A673 (cell line): ENCODE results near the gene OR5AU1. TPM values are rescaled to one million over a fixed set of nuclear protein-coding genes. Genes with fewer than 3 reads are reported as not detected.

Experiments
- BruUV-seq: library from RNA; stranded (reverse); fragments of 400-500 nt; replicated peaks from 2 replicates; lab custom pipeline; 2021; lab: Mats Ljungman, UMichigan
- CTCF ChIA-PET: fragments of 300-600 bp; sonication (Branson Sonifier 250); formaldehyde crosslinking; loops from one replicate; lab custom pipeline; 2022; ENCODE audit warnings: antibody characterized with exemption; lab: Charles Lee
- POLR2A ChIA-PET: fragments of 300-600 bp; sonication (Branson Sonifier 250); formaldehyde crosslinking; loops from one replicate; lab custom pipeline; 2022; ENCODE audit warnings: antibody characterized with exemption; ENCODE audit not compliant: low non-redundant PET; lab: Charles Lee
- DNase-seq: peaks from one replicate; pipeline ENCODE4 v3.0.0-alpha.2; 2015; ENCODE audit warnings: low spot score
- H3K27ac ChIP-seq: fragments of 200-600 bp; sonication (generic); 2 replicates; pipeline ENCODE4 v1.5.1; 2016; ENCODE audit warnings: mixed run types, low read depth, mild to moderate bottlenecking, mixed read lengths, antibody characterized with exemption, low read length; ENCODE audit not compliant: poor library complexity, severe bottlenecking
- H3K27me3 ChIP-seq: fragments of 200-600 bp; sonication (generic); replicated peaks from 2 replicates; pipeline ENCODE4 v1.6.1; 2017; ENCODE audit warnings: mixed run types, low read depth, mild to moderate bottlenecking, mixed read lengths, antibody characterized with exemption, low read length; ENCODE audit not compliant: insufficient read depth, poor library complexity
- H3K36me3 ChIP-seq: fragments of 200-600 bp; sonication (generic); 2 replicates; pipeline ENCODE4 v1.6.1; 2016; ENCODE audit warnings: mixed run types, mild to moderate bottlenecking, mixed read lengths, antibody characterized with exemption, low read length; ENCODE audit not compliant: insufficient read depth, poor library complexity, severe bottlenecking
- H3K4me1 ChIP-seq: fragments of 200-600 bp; sonication (generic); 2 replicates; pipeline ENCODE4 v1.6.1; 2017; ENCODE audit warnings: mixed run types, mild to moderate bottlenecking, mixed read lengths, antibody characterized with exemption, low read length; ENCODE audit not compliant: insufficient read depth, poor library complexity, severe bottlenecking
- H3K4me3 ChIP-seq: fragments of 200-600 bp; sonication (generic); 2 replicates; pipeline ENCODE4 v1.5.1; 2016; ENCODE audit warnings: low read depth, mixed run types, mild to moderate bottlenecking, mixed read lengths, low read length; ENCODE audit not compliant: poor library complexity, severe bottlenecking
- H3K9me3 ChIP-seq: fragments of 200-600 bp; sonication (generic); 2 replicates; pipeline ENCODE4 v1.6.1; 2016; ENCODE audit warnings: mixed run types, low read depth, mild to moderate bottlenecking, mixed read lengths, antibody characterized with exemption, low read length; ENCODE audit not compliant: poor library complexity, severe bottlenecking
- CTCF ChIP-seq: fragments of 300-800, 200-600 bp; sonication (generic); conservative IDR thresholded peaks from 2 replicates; pipeline ENCODE4 v1.5.1; 2017; ENCODE audit warnings: low read depth, mild to moderate bottlenecking, antibody characterized with exemption, low read length, moderate library complexity, mixed read lengths
- EZH2 ChIP-seq: fragments of 200-600 bp; sonication (generic); IDR thresholded peaks from 2 replicates; pipeline ENCODE4 v1.6.1; 2017; ENCODE audit warnings: borderline replicate concordance, low read depth, mild to moderate bottlenecking, mixed read lengths, antibody characterized with exemption, low read length; ENCODE audit not compliant: poor library complexity, severe bottlenecking
- intact Hi-C: fragments of 100-400 bp; cut with micrococcal nuclease; formaldehyde crosslinking; loops from one replicate; pipeline ENCODE4 v1.10.0; 2022; ENCODE audit not compliant: unreplicated experiment
- total RNA-seq: library from RNA; stranded (reverse); gene quantifications from 2 replicates; pipeline ENCODE4 v1.2.3, GENCODE V29; 2021

OR5AU1 gene
- total RNA-seq, 1 experiment from 2014 or later = not detected

GRCh38 chr14:21203470-21204166 lies 47.8 kb upstream of the OR5AU1 start:
- Histone ChIP-seq H3K9me3 (no peaks in the 10 kb centered on the region), H3K4me1 (no peaks in the 10 kb centered on the region), H3K27me3 (no peaks in the 10 kb centered on the region), H3K4me3 (no peak overlapping the region), H3K27ac (no peak overlapping the region), H3K36me3 (peaks cover 34% of the 10 kb centered on the region)
- CTCF ChIA-PET = no interaction called here
- no peak for TF ChIP-seq EZH2
- TF ChIP-seq CTCF = no peak
- BruUV-seq = no TSS peak
- intact Hi-C loops = no loop called here
- POLR2A ChIA-PET = interaction anchor here (0.7 kb wide), 1 partner anchor 133 kb away, joined by 4 read pairs; no protein-coding TSS in a partner anchor
- no peak for DNase-seq

- no peaks in the 10 kb centered on the region for H3K27me3 ChIP-seq
- H3K4me1 ChIP-seq = no peaks in the 10 kb centered on the region
- ChIA-PET POLR2A (no interaction called here), CTCF (no interaction called here)
- TSS peak; percentile 2 for BruUV-seq
- intact Hi-C loops = no loop called here
- peaks cover 25% of the 10 kb centered on the region for H3K36me3 ChIP-seq
- H3K9me3 ChIP-seq = no peaks in the 10 kb centered on the region
- no peak for TF ChIP-seq EZH2
- TF ChIP-seq CTCF = no peak
- H3K4me3 ChIP-seq = no peak overlapping the region
- H3K27ac ChIP-seq = no peak overlapping the region
- no peak for DNase-seq
Observed at GRCh38 chr14:21202463-21203358, 46.8 kb upstream of the OR5AU1 start.

- Histone ChIP-seq H3K9me3 (no peaks in the 10 kb centered on the region), H3K27me3 (no peaks in the 10 kb centered on the region), H3K27ac (no peak overlapping the region), H3K36me3 (peaks cover 17% of the 10 kb centered on the region), H3K4me3 (no peak overlapping the region), H3K4me1 (no peaks in the 10 kb centered on the region)
- TF ChIP-seq EZH2 (no peak), CTCF (no peak)
- intact Hi-C loops = no loop called here
- ChIA-PET POLR2A (no interaction called here), CTCF (no interaction called here)
- DNase-seq = no peak
- BruUV-seq = no TSS peak
Observed at GRCh38 chr14:21201732-21202462, 46.0 kb upstream of the OR5AU1 start.
